ENCODE results near the gene NLGN4Y.

NLGN4Y gene

GRCh38 chrY:14793104-14793503 lies 268.8 kb downstream of the NLGN4Y start:
- H3K79me2 ChIP-seq (ENCODE audit: insufficient read depth, low read length): no peaks in the 10 kb centered on the region
- no peaks in the 10 kb centered on the region for H3F3A ChIP-seq (ENCODE audit: insufficient read depth)
- no peaks in the 10 kb centered on the region for H4K20me1 ChIP-seq (ENCODE audit: low read depth, low read length)
- no peak for TF ChIP-seq CTCF (IDR thresholded peaks at IDR 0.05; ENCODE audit: insufficient read depth, low read length, poor library complexity, severe bottlenecking)
- no peak for TF ChIP-seq EZH2phosphoT487 (conservative IDR thresholded peaks at IDR 0.05; ENCODE audit: low read length)
- H3K36me3 ChIP-seq (ENCODE audit: low read length): no peaks in the 10 kb centered on the region
- no peak overlapping the region for H3K4me3 ChIP-seq (ENCODE audit: insufficient read depth, low read length, poor library complexity, severe bottlenecking)
- no peak overlapping the region for H3K27ac ChIP-seq (ENCODE audit: low read depth, low read length)
- no peak overlapping the region for H3K4me2 ChIP-seq (ENCODE audit: low read depth, low read length, poor library complexity, severe bottlenecking)
- H3K9me3 ChIP-seq (ENCODE audit: insufficient read depth, low read length): no peaks in the 10 kb centered on the region
- H3K27me3 ChIP-seq (ENCODE audit: low read length): no peaks in the 10 kb centered on the region
- no peak overlapping the region for H3K9ac ChIP-seq (ENCODE audit: low read length)
- H2AFZ ChIP-seq (ENCODE audit: low read depth, low read length, severe bottlenecking): no peak overlapping the region
- no peaks in the 10 kb centered on the region for H3K9me2 ChIP-seq (replicated peaks; ENCODE audit: insufficient read depth, low read length)

- Histone ChIP-seq H2AFZ (ENCODE audit: low read depth, low read length, severe bottlenecking) (no peak overlapping the region), H3K9ac (ENCODE audit: low read length) (no peak overlapping the region), H3K4me2 (ENCODE audit: low read depth, low read length, poor library complexity, severe bottlenecking) (no peak overlapping the region), H3F3A (ENCODE audit: insufficient read depth) (no peaks in the 10 kb centered on the region), H3K79me2 (ENCODE audit: insufficient read depth, low read length) (no peaks in the 10 kb centered on the region), H3K36me3 (ENCODE audit: low read length) (no peaks in the 10 kb centered on the region), H3K9me3 (ENCODE audit: insufficient read depth, low read length) (no peaks in the 10 kb centered on the region), H3K4me3 (ENCODE audit: insufficient read depth, low read length, poor library complexity, severe bottlenecking) (no peak overlapping the region), H3K9me2 (replicated peaks; ENCODE audit: insufficient read depth, low read length) (no peaks in the 10 kb centered on the region), H3K27ac (ENCODE audit: low read depth, low read length) (no peak overlapping the region), H4K20me1 (ENCODE audit: low read depth, low read length) (no peaks in the 10 kb centered on the region), H3K27me3 (ENCODE audit: low read length) (no peaks in the 10 kb centered on the region)
- TF ChIP-seq CTCF (IDR thresholded peaks at IDR 0.05; ENCODE audit: insufficient read depth, low read length, poor library complexity, severe bottlenecking) (no peak), EZH2phosphoT487 (conservative IDR thresholded peaks at IDR 0.05; ENCODE audit: low read length) (no peak)
Observed at GRCh38 chrY:14793674-14794073, 269.3 kb downstream of the NLGN4Y start.

- H3K4me2 ChIP-seq (ENCODE audit: low read depth, low read length, poor library complexity, severe bottlenecking): no peak overlapping the region
- TF ChIP-seq CTCF (IDR thresholded peaks at IDR 0.05; ENCODE audit: insufficient read depth, low read length, poor library complexity, severe bottlenecking) (no peak), EZH2phosphoT487 (conservative IDR thresholded peaks at IDR 0.05; ENCODE audit: low read length) (no peak)
Observed at GRCh38 chrY:14798010-14798409, 273.7 kb downstream of the NLGN4Y start.

More at GRCh38 chrY:14798010-14798409, 273.7 kb downstream of the NLGN4Y start:
- H3K27ac ChIP-seq (ENCODE audit: low read depth, low read length): no peak overlapping the region
- H3K9ac ChIP-seq (ENCODE audit: low read length): no peak overlapping the region
- H3K36me3 ChIP-seq (ENCODE audit: low read length): no peaks in the 10 kb centered on the region
- no peaks in the 10 kb centered on the region for H3K9me2 ChIP-seq (replicated peaks; ENCODE audit: insufficient read depth, low read length)
- no peak overlapping the region for H3K4me3 ChIP-seq (ENCODE audit: insufficient read depth, low read length, poor library complexity, severe bottlenecking)
- H3K9me3 ChIP-seq (ENCODE audit: insufficient read depth, low read length): no peaks in the 10 kb centered on the region
- H3K27me3 ChIP-seq (ENCODE audit: low read length): no peaks in the 10 kb centered on the region
- no peaks in the 10 kb centered on the region for H4K20me1 ChIP-seq (ENCODE audit: low read depth, low read length)
- H3K79me2 ChIP-seq (ENCODE audit: insufficient read depth, low read length): no peaks in the 10 kb centered on the region
- H2AFZ ChIP-seq (ENCODE audit: low read depth, low read length, severe bottlenecking): no peak overlapping the region
- H3F3A ChIP-seq (ENCODE audit: insufficient read depth): no peaks in the 10 kb centered on the region
